Progenitor cell of endocrine pancreas (in vitro differentiated cells): ENCODE data around the gene SMTNL1. TPM values are rescaled to one million over a fixed set of nuclear protein-coding genes. Genes with fewer than 3 reads are reported as not detected.

Source experiments
- DNase-seq: peaks from one replicate; pipeline ENCODE4 v3.0.0; 2021; ENCODE audit warnings: low spot score; ENCODE audit not compliant: unreplicated experiment
- H3K27ac Mint-ChIP-seq: 2 replicates; pipeline ENCODE4 v1.8.0; 2021; ENCODE audit warnings: mild to moderate bottlenecking, moderate library complexity, mixed read lengths
- H3K27me3 Mint-ChIP-seq: 2 replicates; pipeline ENCODE4 v1.8.0; 2021; ENCODE audit warnings: mixed read lengths
- H3K36me3 Mint-ChIP-seq: 2 replicates; pipeline ENCODE4 v1.8.0; 2022; ENCODE audit warnings: mixed read lengths; ENCODE audit not compliant: insufficient read depth
- H3K4me1 Mint-ChIP-seq: 2 replicates; pipeline ENCODE4 v1.8.0; 2021; ENCODE audit warnings: low read depth, mixed read lengths
- H3K4me3 Mint-ChIP-seq: 2 replicates; pipeline ENCODE4 v1.8.0; 2021; ENCODE audit warnings: low read depth, mild to moderate bottlenecking, moderate library complexity, mixed read lengths
- H3K9me3 Mint-ChIP-seq: 2 replicates; pipeline ENCODE4 v1.8.0; 2021; ENCODE audit warnings: low read depth, mixed read lengths
- total RNA-seq: library from RNA; stranded (reverse); gene quantifications from 2 replicates; pipeline ENCODE4 v1.2.1, GENCODE V29; 2021
- TF ChIP-seq, protein P1 (sequence below): fragments of 200-600 bp; sonication (generic); IDR thresholded peaks from one replicate; pipeline ENCODE4 v1.5.0; 2021; ENCODE audit warnings: antibody characterized with exemption, mild to moderate bottlenecking; ENCODE audit not compliant: unreplicated experiment

Gene SMTNL1
- total RNA-seq, 1 donor from 2014 or later, result not detected

DNA sequence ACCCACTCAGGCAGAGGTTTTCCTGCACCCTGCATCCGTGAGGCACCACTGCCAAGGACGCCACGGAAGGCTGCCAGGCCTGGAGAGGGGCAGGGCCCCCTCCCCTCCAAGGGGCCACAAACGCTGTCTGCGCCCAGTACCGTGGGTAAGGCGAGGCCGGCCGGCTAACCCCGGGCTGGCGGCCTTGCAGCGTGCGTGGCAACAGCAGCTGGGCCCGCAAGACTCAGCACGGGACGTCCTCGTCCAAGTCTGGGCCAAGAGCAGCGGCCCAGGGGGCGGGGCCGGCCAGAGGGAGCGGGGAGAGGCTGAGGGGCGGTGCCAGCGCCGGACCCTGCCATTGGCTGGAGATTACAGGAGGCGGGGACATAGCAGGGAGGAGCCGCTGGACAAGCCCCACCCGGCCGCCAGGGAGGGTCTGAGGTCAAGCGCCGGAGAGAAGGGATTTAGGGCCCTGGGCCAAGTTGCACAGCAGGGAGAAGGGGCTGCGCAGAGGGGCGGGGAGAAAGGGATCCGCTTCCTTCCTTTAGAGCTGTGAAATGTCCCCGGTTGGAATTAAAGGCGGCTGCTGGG lies 37.9 kb upstream of the SMTNL1 start:
- peak overlapping the region; percentile 4 for H3K4me3 Mint-ChIP-seq
- peak; percentile 93 for DNase-seq
- H3K9me3 Mint-ChIP-seq, result no peaks in the 10 kb centered on the region
- TF ChIP-seq, protein P1, sequence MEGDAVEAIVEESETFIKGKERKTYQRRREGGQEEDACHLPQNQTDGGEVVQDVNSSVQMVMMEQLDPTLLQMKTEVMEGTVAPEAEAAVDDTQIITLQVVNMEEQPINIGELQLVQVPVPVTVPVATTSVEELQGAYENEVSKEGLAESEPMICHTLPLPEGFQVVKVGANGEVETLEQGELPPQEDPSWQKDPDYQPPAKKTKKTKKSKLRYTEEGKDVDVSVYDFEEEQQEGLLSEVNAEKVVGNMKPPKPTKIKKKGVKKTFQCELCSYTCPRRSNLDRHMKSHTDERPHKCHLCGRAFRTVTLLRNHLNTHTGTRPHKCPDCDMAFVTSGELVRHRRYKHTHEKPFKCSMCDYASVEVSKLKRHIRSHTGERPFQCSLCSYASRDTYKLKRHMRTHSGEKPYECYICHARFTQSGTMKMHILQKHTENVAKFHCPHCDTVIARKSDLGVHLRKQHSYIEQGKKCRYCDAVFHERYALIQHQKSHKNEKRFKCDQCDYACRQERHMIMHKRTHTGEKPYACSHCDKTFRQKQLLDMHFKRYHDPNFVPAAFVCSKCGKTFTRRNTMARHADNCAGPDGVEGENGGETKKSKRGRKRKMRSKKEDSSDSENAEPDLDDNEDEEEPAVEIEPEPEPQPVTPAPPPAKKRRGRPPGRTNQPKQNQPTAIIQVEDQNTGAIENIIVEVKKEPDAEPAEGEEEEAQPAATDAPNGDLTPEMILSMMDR, result no peak
- H3K27ac Mint-ChIP-seq, result peak overlapping the region; percentile 92
- peaks cover 65% of the 10 kb centered on the region for H3K4me1 Mint-ChIP-seq
- H3K27me3 Mint-ChIP-seq, result no peaks in the 10 kb centered on the region
- peaks cover 10% of the 10 kb centered on the region for H3K36me3 Mint-ChIP-seq

DNA sequence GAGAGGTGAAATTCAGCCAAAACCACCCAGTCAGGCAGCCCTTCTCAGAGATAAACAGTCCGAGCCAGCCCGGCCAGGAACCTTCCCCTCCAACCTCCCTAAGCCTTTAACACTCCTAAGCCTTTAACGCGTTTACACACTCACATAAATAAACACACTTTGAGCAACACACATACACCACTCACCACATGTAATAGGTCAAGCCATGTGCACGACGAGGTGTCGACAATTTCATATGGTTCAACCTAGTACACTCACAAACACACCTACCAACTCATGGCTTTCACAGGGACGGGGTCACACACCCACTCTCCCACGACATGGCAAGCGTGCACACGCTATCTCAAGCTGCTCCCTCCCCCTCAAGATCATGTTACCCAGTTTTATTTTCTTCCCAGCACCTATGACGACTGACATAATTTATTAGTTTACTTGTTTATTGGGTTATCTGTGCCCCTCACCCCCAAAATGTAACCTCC lies 37.4 kb upstream of the SMTNL1 start:
- TF ChIP-seq, protein P1, result no peak
- H3K4me3 Mint-ChIP-seq, result peak overlapping the region; percentile 35
- H3K36me3 Mint-ChIP-seq, result peaks cover 8% of the 10 kb centered on the region
- H3K9me3 Mint-ChIP-seq, result no peaks in the 10 kb centered on the region
- peak overlapping the region; percentile 92 for H3K27ac Mint-ChIP-seq
- H3K27me3 Mint-ChIP-seq, result no peaks in the 10 kb centered on the region
- no peak for DNase-seq
- H3K4me1 Mint-ChIP-seq, result peaks cover 67% of the 10 kb centered on the region

DNA sequence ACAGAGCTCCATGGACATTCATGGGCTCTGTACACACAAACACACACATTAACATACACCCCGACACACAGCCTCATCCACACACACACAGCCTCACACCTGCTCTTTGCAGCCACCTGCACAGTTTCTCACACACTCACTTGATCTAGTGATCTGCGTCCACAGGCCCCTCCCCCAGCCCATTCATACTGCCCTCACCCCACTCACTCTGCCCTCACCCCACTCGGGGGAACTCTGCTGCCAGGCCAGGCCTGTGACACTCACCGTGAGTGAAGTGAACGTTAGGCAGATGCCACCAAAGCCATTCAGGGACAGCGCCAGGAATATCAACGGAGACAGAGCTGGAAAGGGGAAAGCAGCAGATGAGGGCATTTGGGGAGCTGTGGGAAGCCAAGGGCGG lies 36.9 kb upstream of the SMTNL1 start:
- Mint-ChIP-seq H3K27me3 (no peaks in the 10 kb centered on the region), H3K4me3 (peak overlapping the region; percentile 35), H3K4me1 (peaks cover 67% of the 10 kb centered on the region), H3K36me3 (peaks cover 8% of the 10 kb centered on the region), H3K27ac (peak overlapping the region; percentile 92), H3K9me3 (no peaks in the 10 kb centered on the region)
- TF ChIP-seq, protein P1, result no peak
- DNase-seq, result no peak

DNA sequence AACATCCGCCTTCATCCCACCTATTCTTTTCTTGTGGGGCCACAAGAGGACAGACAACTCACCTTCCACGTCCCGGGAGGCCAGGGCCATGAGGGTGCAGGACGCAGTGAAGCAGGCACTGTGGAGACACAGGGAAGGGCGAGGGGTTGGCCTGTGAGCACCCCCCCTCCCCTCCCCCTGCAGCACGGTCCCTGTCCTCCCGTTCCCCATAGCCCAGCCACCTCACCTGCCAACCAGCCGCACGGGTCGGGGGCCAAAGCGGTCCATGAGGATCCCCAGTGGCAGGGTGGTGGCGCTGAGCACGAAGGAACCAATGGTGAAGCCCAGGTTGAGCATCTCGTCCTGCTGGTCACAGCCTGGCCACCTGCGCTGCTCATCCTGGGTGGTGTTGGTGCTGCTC lies 36.5 kb upstream of the SMTNL1 start:
- Mint-ChIP-seq H3K36me3 (peaks cover 7% of the 10 kb centered on the region), H3K4me3 (no peak overlapping the region), H3K27me3 (no peaks in the 10 kb centered on the region), H3K9me3 (no peaks in the 10 kb centered on the region), H3K27ac (peak overlapping the region; percentile 92), H3K4me1 (peaks cover 65% of the 10 kb centered on the region)
- TF ChIP-seq, protein P1, result no peak
- DNase-seq, result no peak

DNA sequence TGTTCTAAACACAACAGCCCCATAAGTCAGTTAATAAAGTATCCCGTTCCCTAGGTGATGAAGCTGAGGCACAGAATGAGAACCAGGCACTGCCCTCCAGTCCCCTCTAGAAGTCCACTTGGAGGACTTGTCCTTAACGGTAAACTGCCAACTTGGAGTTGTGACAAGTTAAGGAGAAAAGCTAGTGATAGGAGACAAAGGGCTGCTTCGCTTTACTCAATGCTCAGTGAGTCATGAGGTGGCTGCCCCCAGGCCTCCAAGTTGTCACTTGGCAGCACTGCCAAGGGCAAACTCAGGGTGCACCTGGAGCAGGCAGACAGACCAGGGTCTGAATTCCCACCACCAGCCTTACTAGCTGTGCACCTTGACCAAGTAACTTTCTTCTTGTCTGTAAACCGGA lies 35.4 kb upstream of the SMTNL1 start:
- peaks cover 54% of the 10 kb centered on the region for H3K4me1 Mint-ChIP-seq
- no peak overlapping the region for H3K4me3 Mint-ChIP-seq
- peaks cover 5% of the 10 kb centered on the region for H3K36me3 Mint-ChIP-seq
- DNase-seq, result no peak
- TF ChIP-seq, protein P1, result no peak
- no peaks in the 10 kb centered on the region for H3K27me3 Mint-ChIP-seq
- H3K9me3 Mint-ChIP-seq, result no peaks in the 10 kb centered on the region
- H3K27ac Mint-ChIP-seq, result peak overlapping the region; percentile 17
